Left lung (tissue), 10 donors: Measurements from ENCODE around the gene CTSE. TPM values are rescaled to one million over a fixed set of nuclear protein-coding genes. Genes with fewer than 3 reads are reported as not detected.

ENCODE experiments used
- ATAC-seq: fragments of 200-7000 bp; cut with Tn5 transposase; one replicate; pipeline ENCODE4 v1.9.1; 2020; ENCODE audit warnings: moderate library complexity
- DNase-seq, 4 donors: peaks; one replicate each; pipeline ENCODE4 v3.0.0-alpha.2; 2013 to 2020
- H3K27ac ChIP-seq, 2 donors: fragments of 200-600 bp; sonication (generic) in 1 of 2; one replicate each; pipeline versions ENCODE4 v1.5.0 to v1.8.0; 2020 to 2021
- H3K27me3 ChIP-seq, 2 donors: fragments of 200-600 bp; sonication (generic) in 1 of 2; one replicate each; pipeline versions ENCODE4 v1.5.0 to v1.8.0; 2020 to 2021
- H3K36me3 ChIP-seq, 2 donors: fragments of 200-600 bp; sonication (generic) in 1 of 2; one replicate each; pipeline versions ENCODE4 v1.5.0 to v1.8.0; 2020 to 2021
- H3K4me1 ChIP-seq, 2 donors: fragments of 200-600 bp; one replicate each; pipeline ENCODE4 v1.8.0; 2021
- H3K4me3 ChIP-seq, 2 donors: fragments of 200-600 bp; sonication (generic) in 1 of 2; one replicate each; pipeline versions ENCODE4 v1.5.0 to v1.8.0; 2020 to 2021; ENCODE audit warnings: mild to moderate bottlenecking in 1 of 2
- H3K9me3 ChIP-seq, 2 donors: fragments of 200-600 bp; sonication (generic) in 1 of 2; one replicate each; pipeline versions ENCODE4 v1.5.0 to v1.8.0; 2020 to 2021
- CTCF ChIP-seq, 2 donors: fragments of 200-600 bp; sonication (generic) in 1 of 2; IDR thresholded peaks; one replicate each; pipeline versions ENCODE4 v1.5.0 to v1.8.0; 2021; ENCODE audit warnings: antibody characterized with exemption in 2 of 2
- intact Hi-C, 2 donors: fragments of 100-400 bp; cut with DNase I; formaldehyde crosslinking; loops; one replicate each; pipeline versions ENCODE4 v1.11.2 to v1.14.2; 2022
- polyA plus RNA-seq, 6 donors: library from polyadenylated mRNA; unstranded; fragments of 120-200 nt; gene quantifications; one replicate each; pipeline ENCODE4 v1.2.1, GENCODE V29; 2013; ENCODE audit not compliant: insufficient read length in 6 of 6
- total RNA-seq, 2 donors: library from RNA; stranded (reverse); fragmentation: NEBNext Ultra II Directional; extraction: Animal tissue kit (Norgen Biotek cat#: 25700); gene quantifications; one replicate each; pipeline ENCODE4 v1.2.1, GENCODE V29; 2021
- donor health status: DM: no; HTN: yes; CAD: no.
- donor health status: DM: no; HTN: no; CAD: no.

CTSE gene
- total and polyA plus RNA-seq, 8 donors: 0.35 to 624 (median 0.62) TPM

GRCh38 chr1:206025283-206025820 is 1.7 kb upstream of the CTSE start:
- peak overlapping the region; percentile 14 to 22 for H3K27ac ChIP-seq
- intact Hi-C loops: loop anchor here in 1 of 2 donors (5.0 kb wide), 1 partner anchor 77 kb away; no protein-coding TSS in a partner anchor

GRCh38 chr1:206022766-206023165 is 929 bp downstream of the CTSE start:
- no peak for DNase-seq
- Histone ChIP-seq H3K4me3 (peak overlapping the region in 1 of 2 donors; percentile 34), H3K36me3 (no peaks in the 10 kb centered on the region), H3K27me3 (no peaks in the 10 kb centered on the region), H3K4me1 (no peaks in the 10 kb centered on the region), H3K27ac (no peak overlapping the region), H3K9me3 (no peaks in the 10 kb centered on the region)
- no peak for TF ChIP-seq CTCF (IDR thresholded peaks at IDR 0.05)
- no peak for ATAC-seq
- intact Hi-C loops: no loop called here

More at GRCh38 chr1:206025283-206025820, 1.7 kb upstream of the CTSE start:
- DNase-seq (no peak), ATAC-seq (peak; percentile 55)
- Histone ChIP-seq H3K4me3 (no peak overlapping the region), H3K36me3 (no peaks in the 10 kb centered on the region), H3K4me1 (peaks cover 0 to 12% of the 10 kb centered on the region in 2 donors), H3K27me3 (no peaks in the 10 kb centered on the region), H3K9me3 (no peaks in the 10 kb centered on the region)
- TF ChIP-seq CTCF (IDR thresholded peaks at IDR 0.05): no peak

- Histone ChIP-seq H3K4me3 (peak overlapping the region in 1 of 2 donors; percentile 34), H3K4me1 (no peaks in the 10 kb centered on the region), H3K36me3 (no peaks in the 10 kb centered on the region), H3K27me3 (no peaks in the 10 kb centered on the region), H3K9me3 (no peaks in the 10 kb centered on the region), H3K27ac (no peak overlapping the region)
- no peak for TF ChIP-seq CTCF (IDR thresholded peaks at IDR 0.05)
- DNase-seq (no peak), ATAC-seq (no peak)
- intact Hi-C loops: no loop called here
Measured at GRCh38 chr1:206021626-206022365, 1.9 kb downstream of the CTSE start.

- peak overlapping the region in 1 of 2 donors; percentile 34 for H3K4me3 ChIP-seq
- no peaks in the 10 kb centered on the region for H3K4me1 ChIP-seq
- H3K9me3 ChIP-seq: no peaks in the 10 kb centered on the region
- intact Hi-C loops: no loop called here
- no peak for DNase-seq
- TF ChIP-seq CTCF (IDR thresholded peaks at IDR 0.05): no peak
- no peak for ATAC-seq
- no peak overlapping the region for H3K27ac ChIP-seq
- no peaks in the 10 kb centered on the region for H3K27me3 ChIP-seq
- no peaks in the 10 kb centered on the region for H3K36me3 ChIP-seq
Measured at GRCh38 chr1:206021008-206021625, 2.6 kb downstream of the CTSE start.

GRCh38 chr1:206020393-206021007 is 3.2 kb downstream of the CTSE start:
- DNase-seq (no peak), ATAC-seq (no peak)
- no peaks in the 10 kb centered on the region for H3K36me3 ChIP-seq
- intact Hi-C loops: no loop called here
- no peaks in the 10 kb centered on the region for H3K4me1 ChIP-seq
- H3K9me3 ChIP-seq: no peaks in the 10 kb centered on the region
- TF ChIP-seq CTCF (IDR thresholded peaks at IDR 0.05): no peak
- peak overlapping the region in 1 of 2 donors; percentile 34 for H3K4me3 ChIP-seq
- H3K27ac ChIP-seq: no peak overlapping the region
- H3K27me3 ChIP-seq: no peaks in the 10 kb centered on the region
